Prostate gland (tissue), 2 donors: ENCODE results near the gene FARS2.

Experiments
- POLR2AphosphoS5 ChIP-seq: sonication (generic); formaldehyde crosslinking; IDR thresholded peaks from one replicate; pipeline ENCODE4 v1.6.1; 2017; ENCODE audit warnings: antibody characterized with exemption
- TF ChIP-seq, protein P1 (sequence below), 4 experiments: fragments of 200-600 bp in 2 of 4; fragments of 450-650 bp in 2 of 4; sonication (generic) in 2 of 4; IDR thresholded peaks; 1 replicate in 3 of 4; 2 replicates in 1 of 4; pipeline ENCODE4 v1.5.1; 2016 to 2019; ENCODE audit warnings: antibody characterized with exemption in 4 of 4, mild to moderate bottlenecking in 2 of 4, moderate library complexity in 2 of 4

DNA sequence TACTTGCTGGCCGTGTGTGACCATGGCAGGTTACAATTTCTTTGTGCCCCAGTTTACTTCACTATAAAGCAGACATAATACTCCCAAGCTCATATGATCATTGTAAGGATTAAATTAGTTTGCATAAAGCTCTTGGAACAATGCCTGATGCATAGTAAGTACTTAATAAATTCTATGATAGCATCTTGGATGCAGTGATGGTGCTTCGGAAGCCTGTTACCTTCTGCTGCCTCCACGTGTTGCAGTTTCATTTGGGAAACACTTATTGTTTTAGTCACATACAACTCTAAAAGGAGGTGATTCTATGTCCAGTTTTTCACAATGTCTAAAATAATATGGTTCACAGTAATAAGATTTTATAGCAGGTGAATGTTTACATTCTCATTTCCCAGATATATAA is 401.5 kb downstream of the FARS2 start:
- TF ChIP-seq, protein P1, sequence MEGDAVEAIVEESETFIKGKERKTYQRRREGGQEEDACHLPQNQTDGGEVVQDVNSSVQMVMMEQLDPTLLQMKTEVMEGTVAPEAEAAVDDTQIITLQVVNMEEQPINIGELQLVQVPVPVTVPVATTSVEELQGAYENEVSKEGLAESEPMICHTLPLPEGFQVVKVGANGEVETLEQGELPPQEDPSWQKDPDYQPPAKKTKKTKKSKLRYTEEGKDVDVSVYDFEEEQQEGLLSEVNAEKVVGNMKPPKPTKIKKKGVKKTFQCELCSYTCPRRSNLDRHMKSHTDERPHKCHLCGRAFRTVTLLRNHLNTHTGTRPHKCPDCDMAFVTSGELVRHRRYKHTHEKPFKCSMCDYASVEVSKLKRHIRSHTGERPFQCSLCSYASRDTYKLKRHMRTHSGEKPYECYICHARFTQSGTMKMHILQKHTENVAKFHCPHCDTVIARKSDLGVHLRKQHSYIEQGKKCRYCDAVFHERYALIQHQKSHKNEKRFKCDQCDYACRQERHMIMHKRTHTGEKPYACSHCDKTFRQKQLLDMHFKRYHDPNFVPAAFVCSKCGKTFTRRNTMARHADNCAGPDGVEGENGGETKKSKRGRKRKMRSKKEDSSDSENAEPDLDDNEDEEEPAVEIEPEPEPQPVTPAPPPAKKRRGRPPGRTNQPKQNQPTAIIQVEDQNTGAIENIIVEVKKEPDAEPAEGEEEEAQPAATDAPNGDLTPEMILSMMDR (IDR thresholded peaks at IDR 0.05), result no peak
- TF ChIP-seq POLR2AphosphoS5, result no peak
